ENCODE data around the gene APBB1IP. TPM values are rescaled to one million over a fixed set of nuclear protein-coding genes. Genes with fewer than 3 reads are reported as not detected.
A peak's percentile ranks its signal among the peaks of the same experiment; 100 is the strongest.

APBB1IP gene
- total and polyA plus RNA-seq, 2 donors from 2014 or later, result 4.1 to 20.5 TPM

DNA sequence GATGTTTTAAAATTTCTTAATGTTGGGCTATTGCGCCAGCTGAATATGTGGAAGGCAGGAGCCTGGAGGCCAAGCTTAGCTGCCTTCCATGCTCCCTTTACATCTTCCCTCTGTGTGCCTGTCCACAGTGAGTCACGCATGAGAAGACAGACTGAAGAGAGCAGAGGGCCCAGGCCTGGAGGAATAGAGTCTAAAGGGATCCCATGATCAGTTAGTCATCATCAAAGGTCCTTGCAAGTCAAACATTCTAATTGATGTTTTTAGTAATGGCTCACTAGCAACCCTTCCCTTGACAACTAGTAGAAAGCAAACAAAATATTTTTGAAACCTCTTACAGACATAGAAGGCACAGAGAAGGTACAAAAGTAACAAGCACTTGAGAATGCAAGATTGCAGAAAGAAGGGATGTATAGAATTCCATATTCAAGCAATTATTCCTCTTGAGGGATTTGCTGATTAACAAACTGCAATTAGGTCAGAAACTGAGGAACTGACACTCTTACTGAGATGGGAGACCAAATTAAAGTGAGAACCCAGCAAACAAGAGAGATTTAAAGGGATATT, 30.7 kb upstream of the APBB1IP start:
- Histone ChIP-seq H3K9me3 (ENCODE audit: control insufficient read depth in 2 of 3, insufficient read depth in 1 of 3, low read length in 3 of 3) (peaks cover 0 to 3% (median 0%) of the 10 kb centered on the region in 3 donors), H3K4me3 (ENCODE audit: low read length in 3 of 3) (no peak overlapping the region), H3K4me1 (ENCODE audit: control insufficient read depth in 2 of 3, insufficient read depth in 2 of 3, low read depth in 1 of 3, low read length in 3 of 3) (no peaks in the 10 kb centered on the region), H3K9ac (ENCODE audit: low read length in 3 of 3) (no peak overlapping the region), H3K27me3 (ENCODE audit: control insufficient read depth, insufficient read depth, low read length) (no peaks in the 10 kb centered on the region), H3K27ac (ENCODE audit: low read depth in 2 of 2, low read length in 2 of 2) (no peak overlapping the region), H3K36me3 (ENCODE audit: control insufficient read depth in 2 of 3, insufficient read depth in 3 of 3, low read length in 3 of 3) (no peaks in the 10 kb centered on the region)
- peak in 1 of 5 donors; percentile 2 for DNase-seq
- TF ChIP-seq CTCF (IDR thresholded peaks at IDR 0.05; ENCODE audit: borderline replicate concordance, extremely low read depth, insufficient read depth), result no peak
- FAIRE-seq, result no peak
- intact Hi-C loops (cut with DNase I), result no loop called here

GRCh38 chr10:26408858-26409494, 29.2 kb upstream of the APBB1IP start:
- no peaks in the 10 kb centered on the region for H3K27me3 ChIP-seq (ENCODE audit: control insufficient read depth, insufficient read depth, low read length)
- intact Hi-C loops (cut with DNase I), result no loop called here
- peaks cover 0 to 3% (median 0%) of the 10 kb centered on the region in 3 donors for H3K9me3 ChIP-seq (ENCODE audit: control insufficient read depth in 2 of 3, insufficient read depth in 1 of 3, low read length in 3 of 3)
- H3K27ac ChIP-seq (ENCODE audit: low read depth in 2 of 2, low read length in 2 of 2), result no peak overlapping the region
- no peak overlapping the region for H3K9ac ChIP-seq (ENCODE audit: low read length in 3 of 3)
- no peak overlapping the region for H3K4me3 ChIP-seq (ENCODE audit: low read length in 3 of 3)
- no peak for TF ChIP-seq CTCF (IDR thresholded peaks at IDR 0.05; ENCODE audit: borderline replicate concordance, extremely low read depth, insufficient read depth)
- no peaks in the 10 kb centered on the region for H3K36me3 ChIP-seq (ENCODE audit: control insufficient read depth in 2 of 3, insufficient read depth in 3 of 3, low read length in 3 of 3)
- DNase-seq (no peak), FAIRE-seq (no peak)
- no peaks in the 10 kb centered on the region for H3K4me1 ChIP-seq (ENCODE audit: control insufficient read depth in 2 of 3, insufficient read depth in 2 of 3, low read depth in 1 of 3, low read length in 3 of 3)

DNA sequence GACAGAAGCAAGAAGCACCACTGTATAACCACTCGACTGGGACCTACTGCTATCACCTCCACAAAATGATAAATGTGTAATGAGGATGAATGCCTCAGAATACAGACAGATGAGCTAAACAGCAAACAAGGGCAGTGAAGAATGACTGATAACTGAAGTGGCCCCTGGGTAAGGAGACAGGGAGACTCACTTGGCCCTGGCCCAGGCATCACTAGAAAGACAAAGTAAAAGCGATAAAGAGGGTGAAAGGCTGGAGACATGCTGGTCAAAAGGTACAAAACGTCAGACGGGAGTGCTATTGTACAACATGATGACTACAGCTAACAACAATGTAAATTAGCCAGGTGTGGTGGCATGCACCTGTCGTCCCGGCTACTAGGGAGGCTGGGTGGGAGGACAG, 27.8 kb upstream of the APBB1IP start:
- H3K36me3 ChIP-seq (ENCODE audit: control insufficient read depth in 2 of 3, insufficient read depth in 3 of 3, low read length in 3 of 3), result no peaks in the 10 kb centered on the region
- H3K27me3 ChIP-seq (ENCODE audit: control insufficient read depth, insufficient read depth, low read length), result no peaks in the 10 kb centered on the region
- TF ChIP-seq CTCF (IDR thresholded peaks at IDR 0.05; ENCODE audit: borderline replicate concordance, extremely low read depth, insufficient read depth), result no peak
- no peaks in the 10 kb centered on the region for H3K4me1 ChIP-seq (ENCODE audit: control insufficient read depth in 2 of 3, insufficient read depth in 2 of 3, low read depth in 1 of 3, low read length in 3 of 3)
- H3K9me3 ChIP-seq (ENCODE audit: control insufficient read depth in 2 of 3, insufficient read depth in 1 of 3, low read length in 3 of 3), result peaks cover 0 to 3% (median 0%) of the 10 kb centered on the region in 3 donors
- intact Hi-C loops (cut with DNase I), result no loop called here
- DNase-seq, result no peak
- H3K9ac ChIP-seq (ENCODE audit: low read length in 3 of 3), result no peak overlapping the region
- no peak for FAIRE-seq
- no peak overlapping the region for H3K4me3 ChIP-seq (ENCODE audit: low read length in 3 of 3)
- no peak overlapping the region for H3K27ac ChIP-seq (ENCODE audit: low read depth in 2 of 2, low read length in 2 of 2)
